Activated CD4-positive, alpha-beta T cell treated with anti-CD3 and anti-CD28 coated beads, Interleukin-2, amount 10 ng/mL, durations not matched to agents 7 days and 5 days (primary cell): ENCODE results near the gene TUBB2B. TPM values are rescaled to one million over a fixed set of nuclear protein-coding genes. Genes with fewer than 3 reads are reported as not detected.

Experiments
- CTCF ChIA-PET: fragments of 350-600 bp; sonication (Branson Sonifier 250); formaldehyde crosslinking; loops from one replicate; lab custom pipeline; 2021; ENCODE audit warnings: antibody characterized with exemption; lab: Charles Lee
- POLR2A ChIA-PET: fragments of 350-600 bp; sonication (Branson Sonifier 250); formaldehyde crosslinking; loops from one replicate; lab custom pipeline; 2021; ENCODE audit warnings: antibody characterized with exemption; lab: Charles Lee
- DNase-seq: peaks from one replicate; pipeline ENCODE4 v3.0.0-alpha.2; 2020
- H3K27ac Mint-ChIP-seq: one replicate; pipeline ENCODE4 v1.8.0; 2021; ENCODE audit warnings: mild to moderate bottlenecking, moderate library complexity, mixed read lengths
- H3K27me3 Mint-ChIP-seq: one replicate; pipeline ENCODE4 v1.8.0; 2021; ENCODE audit warnings: mixed read lengths
- H3K36me3 Mint-ChIP-seq: one replicate; pipeline ENCODE4 v1.8.0; 2021; ENCODE audit warnings: low read depth, mixed read lengths
- H3K4me1 Mint-ChIP-seq: one replicate; pipeline ENCODE4 v1.8.0; 2021; ENCODE audit warnings: mixed read lengths
- H3K4me3 Mint-ChIP-seq: one replicate; pipeline ENCODE4 v1.8.0; 2021; ENCODE audit warnings: mild to moderate bottlenecking, moderate library complexity, mixed read lengths
- H3K9me3 Mint-ChIP-seq: one replicate; pipeline ENCODE4 v1.8.0; 2021; ENCODE audit warnings: mixed read lengths
- total RNA-seq, 2 experiments: library from RNA; stranded (reverse); gene quantifications; one replicate each; pipeline ENCODE4 v1.2.3, GENCODE V29; 2021

Gene TUBB2B
- not detected for total RNA-seq

- no peak within 1 kb of the TSS for H3K27ac Mint-ChIP-seq
- ChIA-PET CTCF (no interaction called here), POLR2A (no interaction called here)
- peaks cover 3% of the 10 kb centered on the region for H3K36me3 Mint-ChIP-seq
- no peaks in the 10 kb centered on the region for H3K9me3 Mint-ChIP-seq
- peaks cover 74% of the 10 kb centered on the region for H3K27me3 Mint-ChIP-seq
- no peak for DNase-seq
- peak within 1 kb of the TSS; percentile 51 for H3K4me3 Mint-ChIP-seq
- peaks cover 44% of the 10 kb centered on the region for H3K4me1 Mint-ChIP-seq
Measured at GRCh38 chr6:3227363-3228045, at the start of gene TUBB2B. TSS of gene TUBB2B (minus strand) at chr6:3227653. CDS start at chr6:3227543, 110 bp downstream.

GRCh38 chr6:3277251-3277650 lies 49.8 kb upstream of the TUBB2B start:
- ChIA-PET CTCF (no interaction called here), POLR2A (no interaction called here)
- DNase-seq, result no peak
- no peak overlapping the region for H3K27ac Mint-ChIP-seq
- peaks cover 3% of the 10 kb centered on the region for H3K4me1 Mint-ChIP-seq
- H3K27me3 Mint-ChIP-seq, result no peaks in the 10 kb centered on the region
- H3K36me3 Mint-ChIP-seq, result no peaks in the 10 kb centered on the region
- no peaks in the 10 kb centered on the region for H3K9me3 Mint-ChIP-seq
- H3K4me3 Mint-ChIP-seq, result no peak overlapping the region

- Mint-ChIP-seq H3K36me3 (no peaks in the 10 kb centered on the region), H3K9me3 (no peaks in the 10 kb centered on the region), H3K27ac (no peak overlapping the region), H3K27me3 (no peaks in the 10 kb centered on the region), H3K4me1 (peaks cover 3% of the 10 kb centered on the region), H3K4me3 (no peak overlapping the region)
- no peak for DNase-seq
- CTCF ChIA-PET, result interaction anchor here (0.5 kb wide), 1 partner anchor 129 kb away, joined by 3 read pairs; no protein-coding TSS in a partner anchor
- POLR2A ChIA-PET, result no interaction called here
Measured at GRCh38 chr6:3276174-3277167, 49.0 kb upstream of the TUBB2B start.

- ChIA-PET CTCF (interaction anchor here (0.6 to 1.0 kb wide), 4 partner anchors 11 to 457 kb away, joined by 3 read pairs; no protein-coding TSS in a partner anchor), POLR2A (interaction anchor here (0.5 kb wide), 1 partner anchor 37 kb away, joined by 3 read pairs; no protein-coding TSS in a partner anchor)
- DNase-seq, result no peak
- Mint-ChIP-seq H3K9me3 (no peaks in the 10 kb centered on the region), H3K4me1 (no peaks in the 10 kb centered on the region), H3K27me3 (no peaks in the 10 kb centered on the region), H3K27ac (no peak overlapping the region), H3K36me3 (peaks cover 7% of the 10 kb centered on the region), H3K4me3 (no peak overlapping the region)
Measured at GRCh38 chr6:3273707-3274521, 46.5 kb upstream of the TUBB2B start.

GRCh38 chr6:3272911-3273547 lies 45.6 kb upstream of the TUBB2B start:
- no peaks in the 10 kb centered on the region for H3K4me1 Mint-ChIP-seq
- no peak for DNase-seq
- no peaks in the 10 kb centered on the region for H3K9me3 Mint-ChIP-seq
- ChIA-PET CTCF (interaction anchor here (0.6 to 1.7 kb wide), 4 partner anchors 11 to 458 kb away, joined by 3 to 4 read pairs (median 4); no protein-coding TSS in a partner anchor), POLR2A (no interaction called here)
- H3K27ac Mint-ChIP-seq, result no peak overlapping the region
- H3K4me3 Mint-ChIP-seq, result no peak overlapping the region
- H3K36me3 Mint-ChIP-seq, result peaks cover 7% of the 10 kb centered on the region
- H3K27me3 Mint-ChIP-seq, result no peaks in the 10 kb centered on the region

GRCh38 chr6:3271756-3272155 lies 44.3 kb upstream of the TUBB2B start:
- no peaks in the 10 kb centered on the region for H3K4me1 Mint-ChIP-seq
- H3K9me3 Mint-ChIP-seq, result no peaks in the 10 kb centered on the region
- ChIA-PET CTCF (interaction anchor here (1.1 to 1.7 kb wide), 3 partner anchors 10 to 20 kb away, joined by 3 to 4 read pairs (median 4); no protein-coding TSS in a partner anchor), POLR2A (interaction anchor here (0.5 kb wide), 1 partner anchor 20 kb away, joined by 3 read pairs; no protein-coding TSS in a partner anchor)
- no peaks in the 10 kb centered on the region for H3K27me3 Mint-ChIP-seq
- H3K4me3 Mint-ChIP-seq, result no peak overlapping the region
- peaks cover 7% of the 10 kb centered on the region for H3K36me3 Mint-ChIP-seq
- DNase-seq, result no peak
- no peak overlapping the region for H3K27ac Mint-ChIP-seq

- Mint-ChIP-seq H3K9me3 (no peaks in the 10 kb centered on the region), H3K36me3 (peaks cover 7% of the 10 kb centered on the region), H3K27ac (no peak overlapping the region), H3K4me1 (peaks cover 2% of the 10 kb centered on the region), H3K4me3 (no peak overlapping the region), H3K27me3 (no peaks in the 10 kb centered on the region)
- CTCF ChIA-PET, result interaction anchor here (2.0 kb wide), 1 partner anchor 10 kb away, joined by 8 read pairs; no protein-coding TSS in a partner anchor
- no peak for DNase-seq
- POLR2A ChIA-PET, result no interaction called here
Measured at GRCh38 chr6:3270258-3270657, 42.8 kb upstream of the TUBB2B start.

- POLR2A ChIA-PET, result no interaction called here
- Mint-ChIP-seq H3K27me3 (no peaks in the 10 kb centered on the region), H3K36me3 (peaks cover 12% of the 10 kb centered on the region), H3K27ac (no peak overlapping the region), H3K4me1 (peaks cover 6% of the 10 kb centered on the region), H3K4me3 (no peak overlapping the region), H3K9me3 (no peaks in the 10 kb centered on the region)
- no peak for DNase-seq
- CTCF ChIA-PET, result interaction anchor here (2.0 kb wide), 1 partner anchor 9 kb away, joined by 8 read pairs; no protein-coding TSS in a partner anchor
Measured at GRCh38 chr6:3269281-3269975, 42.0 kb upstream of the TUBB2B start.

- POLR2A ChIA-PET, result no interaction called here
- no peak overlapping the region for H3K27ac Mint-ChIP-seq
- peaks cover 7% of the 10 kb centered on the region for H3K4me1 Mint-ChIP-seq
- DNase-seq, result no peak
- no peak overlapping the region for H3K4me3 Mint-ChIP-seq
- no peaks in the 10 kb centered on the region for H3K9me3 Mint-ChIP-seq
- H3K27me3 Mint-ChIP-seq, result no peaks in the 10 kb centered on the region
- H3K36me3 Mint-ChIP-seq, result peaks cover 12% of the 10 kb centered on the region
- CTCF ChIA-PET, result no interaction called here
Measured at GRCh38 chr6:3268680-3269079, 41.2 kb upstream of the TUBB2B start.

GRCh38 chr6:3267162-3267561 lies 39.7 kb upstream of the TUBB2B start:
- Mint-ChIP-seq H3K4me1 (peaks cover 20% of the 10 kb centered on the region), H3K27me3 (no peaks in the 10 kb centered on the region), H3K9me3 (no peaks in the 10 kb centered on the region), H3K27ac (peak overlapping the region; percentile 31), H3K36me3 (peaks cover 19% of the 10 kb centered on the region), H3K4me3 (no peak overlapping the region)
- DNase-seq, result no peak
- ChIA-PET CTCF (interaction anchor here (1.4 kb wide), 1 partner anchor 16 kb away, joined by 5 read pairs; no protein-coding TSS in a partner anchor), POLR2A (no interaction called here)

- Mint-ChIP-seq H3K27ac (no peak overlapping the region), H3K27me3 (no peaks in the 10 kb centered on the region), H3K4me3 (no peak overlapping the region), H3K36me3 (peaks cover 19% of the 10 kb centered on the region), H3K4me1 (peaks cover 30% of the 10 kb centered on the region), H3K9me3 (no peaks in the 10 kb centered on the region)
- ChIA-PET POLR2A (no interaction called here), CTCF (interaction anchor here (0.6 kb wide), 1 partner anchor 39 kb away, joined by 3 read pairs; no protein-coding TSS in a partner anchor)
- no peak for DNase-seq
Measured at GRCh38 chr6:3266170-3266569, 38.7 kb upstream of the TUBB2B start.
